Bronchial smooth muscle cell (primary cell): Measurements from ENCODE around the gene MRPL28. TPM values are rescaled to one million over a fixed set of nuclear protein-coding genes. Genes with fewer than 3 reads are reported as not detected.

Experiments used
- total RNA-seq: library from RNA; depleted of rRNA; stranded (reverse); fragments of >200 nt; gene quantifications from 2 replicates; pipeline ENCODE4 v1.2.1, GENCODE V29; 2014

MRPL28 gene
- 58.6 and 85.7 TPM in 2 replicates for total RNA-seq

DNA sequence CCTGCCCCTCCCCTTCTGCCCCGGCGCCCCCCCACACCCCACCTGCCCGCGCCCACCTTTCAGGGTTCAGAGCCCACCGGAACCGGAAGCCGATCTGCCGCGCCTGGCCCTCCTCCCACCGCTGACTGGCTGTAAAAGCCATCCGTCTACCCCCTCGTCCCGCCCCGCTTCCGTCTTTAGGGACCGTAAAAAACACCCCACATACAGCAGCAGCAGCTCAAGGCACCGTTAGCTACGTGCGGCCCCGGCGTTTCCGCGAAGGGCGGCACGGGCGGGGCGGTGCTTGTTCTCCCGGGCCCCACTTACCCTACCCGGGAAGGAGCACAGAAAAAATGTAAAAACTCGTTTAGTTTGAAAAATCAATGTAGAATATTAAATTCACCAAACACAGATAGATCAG, at the start of gene MRPL28:
MRPL28 (minus strand) TSS at position 96 of the 400 bp plus-strand sequence. CDS start 320 bp downstream, outside the sequence.

DNA sequence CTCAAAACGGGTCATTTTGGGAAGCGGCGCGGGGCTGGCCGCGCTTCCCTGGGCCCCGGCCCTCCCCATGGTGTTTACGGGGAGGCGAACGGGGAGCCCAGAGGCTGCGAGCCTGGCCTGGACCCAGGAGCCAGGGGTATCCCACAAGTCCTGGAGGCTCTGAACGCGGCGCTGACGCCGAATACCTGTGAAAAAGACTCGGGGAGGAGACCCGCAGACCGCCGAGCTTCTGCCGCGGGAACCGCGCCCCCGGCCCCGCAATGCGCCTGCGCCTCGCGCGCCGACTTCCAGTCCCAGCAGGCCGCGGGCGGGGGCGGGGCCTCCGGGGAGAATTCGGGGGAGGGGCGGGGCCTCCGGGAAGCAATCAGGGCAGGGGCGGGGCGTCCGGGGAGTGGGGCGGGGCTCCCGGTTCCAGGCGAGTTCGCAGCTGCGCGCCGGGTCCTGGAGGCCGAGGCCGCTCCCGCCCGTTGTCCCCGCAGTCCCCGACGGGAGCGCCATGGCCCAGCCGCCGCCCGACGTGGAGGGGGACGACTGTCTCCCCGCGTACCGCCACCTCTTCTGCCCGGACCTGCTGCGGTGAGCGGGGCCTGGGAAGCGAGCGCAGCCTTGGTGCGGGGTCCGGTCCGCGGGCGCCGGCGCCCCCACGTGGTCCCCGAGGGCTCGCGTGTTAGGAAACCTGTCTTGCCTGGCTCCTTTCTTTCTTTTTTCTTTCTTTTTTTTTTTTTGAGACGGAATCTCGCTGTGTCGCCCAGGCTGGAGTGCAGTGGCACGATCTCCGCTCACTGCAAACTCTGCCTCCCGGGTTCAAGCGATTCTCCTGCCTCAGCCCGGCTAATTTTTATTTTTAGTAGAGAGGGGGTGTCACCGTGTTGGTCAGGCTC, 31.4 kb upstream of the MRPL28 start, which contains the start of gene DECR2:
DECR2 (plus strand) TSS at position 418 of the 881 bp plus-strand sequence; CDS start at position 497, 79 bp downstream.

DNA sequence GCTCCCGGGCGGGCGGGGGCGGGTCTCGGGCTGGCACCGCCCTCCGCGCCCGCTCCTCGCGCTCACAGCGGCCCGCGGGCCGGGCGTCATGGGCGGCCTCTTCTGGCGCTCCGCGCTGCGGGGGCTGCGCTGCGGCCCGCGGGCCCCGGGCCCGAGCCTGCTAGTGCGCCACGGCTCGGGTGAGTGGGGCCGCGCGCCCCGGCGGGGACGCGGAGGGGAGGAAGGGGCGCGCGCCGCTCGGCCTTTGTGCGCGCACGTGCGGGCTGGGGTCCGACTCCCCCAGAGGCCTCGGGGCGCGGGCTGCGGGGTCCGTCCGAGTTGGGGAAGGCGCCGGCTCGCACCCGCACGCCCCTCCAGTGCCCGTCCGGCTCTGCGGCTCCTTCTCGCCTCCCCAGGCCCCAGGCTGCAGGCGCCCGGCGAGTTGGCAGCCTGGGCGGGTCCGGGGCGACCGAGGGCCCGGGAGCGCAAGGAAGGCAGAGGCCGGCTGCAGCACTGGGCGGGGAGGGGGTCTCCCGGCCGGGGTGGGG, 26.9 kb upstream of the MRPL28 start, which contains the start of gene NME4:
NME4 (plus strand) TSS at position 65 of the 527 bp plus-strand sequence; CDS start at position 89, 24 bp downstream.

DNA sequence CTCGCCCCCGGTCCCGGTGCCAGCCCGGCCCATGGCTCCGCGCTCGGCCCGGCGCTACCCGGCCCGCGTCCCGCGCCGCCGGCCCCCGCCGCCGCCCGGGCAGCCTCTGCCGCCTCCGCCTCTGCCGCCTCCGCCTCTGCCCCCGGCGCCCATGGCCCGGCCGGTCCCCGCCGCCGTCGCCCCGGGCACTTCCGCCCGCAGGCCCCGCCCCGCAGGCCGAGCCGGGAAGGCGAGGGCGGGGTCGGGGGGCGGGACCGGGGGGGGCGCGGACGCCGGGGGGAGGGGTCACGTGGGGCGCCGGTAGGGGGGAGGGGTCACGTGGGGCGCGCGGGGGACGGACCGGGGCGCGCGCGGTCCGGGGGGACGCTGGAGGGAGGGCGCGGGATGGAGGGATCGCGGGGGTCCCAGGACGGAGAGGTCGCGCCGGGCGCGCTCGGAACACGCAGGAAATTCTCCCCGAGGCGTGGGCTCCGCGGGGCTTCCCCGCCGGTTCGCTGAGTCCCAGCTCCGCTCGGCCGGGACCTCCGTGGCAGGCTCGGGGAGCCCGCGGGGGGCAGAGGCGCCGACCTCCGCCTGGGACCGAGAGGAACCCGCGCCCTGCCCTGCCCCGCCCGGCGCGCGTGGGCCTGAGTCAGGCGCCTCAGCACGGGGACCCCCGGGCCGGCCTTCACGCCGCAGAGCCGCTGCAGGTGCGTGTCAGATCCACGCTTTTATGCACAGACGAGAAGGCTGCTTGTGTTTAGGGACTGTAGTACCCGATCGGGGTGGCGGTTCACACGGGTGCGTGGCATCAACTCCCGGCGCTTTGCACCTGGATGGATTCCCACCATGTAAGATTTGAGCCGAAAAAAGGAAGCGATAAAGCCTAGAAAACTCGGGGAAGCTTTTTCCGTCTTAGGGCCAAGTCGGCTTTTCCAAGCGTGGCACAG, 11.7 kb upstream of the MRPL28 start, which contains the start of gene PGAP6:
PGAP6 (minus strand) TSS at position 190 of the 929 bp plus-strand sequence; CDS start at position 33, 157 bp downstream.

DNA sequence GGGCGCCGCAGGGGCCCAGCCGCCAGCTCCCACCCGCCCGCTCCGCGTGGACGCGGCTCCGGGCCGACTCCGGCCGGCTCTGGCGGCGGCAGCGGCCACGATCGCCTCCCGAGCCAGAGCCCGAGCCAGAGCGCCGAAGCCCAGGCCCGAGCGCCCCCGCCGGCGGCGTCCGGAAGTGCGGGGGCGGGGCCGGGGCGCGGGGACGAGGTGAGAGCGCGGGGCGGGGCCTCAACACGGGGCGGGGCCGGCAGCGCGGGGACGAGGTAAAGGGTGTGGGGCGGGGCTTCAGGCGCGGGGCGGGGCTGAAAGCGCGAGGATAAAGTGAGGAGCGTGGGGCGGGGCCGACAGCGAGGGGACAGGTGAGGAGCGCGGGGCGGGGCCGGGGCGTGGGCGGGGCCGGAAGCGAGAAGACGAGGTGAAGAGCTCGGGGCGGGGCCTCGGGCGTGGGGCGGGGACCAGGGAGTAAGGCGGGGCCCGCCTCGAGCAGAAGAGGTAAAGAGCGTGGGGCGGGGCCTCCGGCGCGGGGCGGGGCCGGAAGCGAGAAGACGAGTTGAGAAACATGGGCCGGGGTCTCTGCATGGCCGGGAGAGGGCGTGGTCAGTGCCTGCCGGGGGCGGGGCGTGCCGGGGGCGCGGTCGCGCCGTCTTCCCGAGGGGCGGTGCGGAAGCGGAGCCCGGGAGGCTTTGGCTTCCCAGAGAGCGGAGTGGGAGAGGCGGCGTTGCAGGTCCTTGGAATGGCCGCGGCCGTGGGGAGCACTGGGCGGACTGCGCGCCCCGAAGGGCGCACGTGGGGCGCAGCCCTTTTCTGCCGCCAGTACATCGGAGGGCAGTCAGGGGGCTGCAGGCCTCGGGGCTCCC, 17.6 kb downstream of the MRPL28 start, which contains the start of gene AXIN1:
AXIN1 (minus strand) TSS at position 177 of the 857 bp plus-strand sequence. CDS start 5,698 bp downstream, outside the sequence.

Other genes starting within 250 kb of the MRPL28 start
- 6.5 and 11.0 TPM in 2 replicates for gene NPRL3, start 231.9 kb downstream of the MRPL28 start, total RNA-seq
- gene HBZ, start 217.9 kb downstream of the MRPL28 start, total RNA-seq = not detected in 2 replicates
- gene HBM, start 204.6 kb downstream of the MRPL28 start, total RNA-seq = not detected in 2 replicates
- gene HBA2, start 197.7 kb downstream of the MRPL28 start, total RNA-seq = not detected in 2 replicates
- gene HBA1, start 193.9 kb downstream of the MRPL28 start, total RNA-seq = not detected in 2 replicates
- gene HBQ1, start 190.1 kb downstream of the MRPL28 start, total RNA-seq = not detected in 2 replicates
- gene LUC7L, start 141.1 kb downstream of the MRPL28 start, total RNA-seq = 23.3 and 28.8 TPM in 2 replicates
- 31.5 and 39.1 TPM in 2 replicates for gene FAM234A, start 135.7 kb downstream of the MRPL28 start, total RNA-seq
- gene RGS11, start 94.6 kb downstream of the MRPL28 start, total RNA-seq = 1.4 and 7.2 TPM in 2 replicates
- gene ARHGDIG, start 89.9 kb downstream of the MRPL28 start, total RNA-seq = 0.77 and 0.79 TPM in 2 replicates
- gene PDIA2, start 87.4 kb downstream of the MRPL28 start, total RNA-seq = under 0.01 and 0.17 TPM in 2 replicates
- 14.2 and 17.5 TPM in 2 replicates for gene AXIN1, start 17.8 kb downstream of the MRPL28 start, total RNA-seq
- gene PGAP6, start 11.4 kb upstream of the MRPL28 start, total RNA-seq = 73.8 and 99.2 TPM in 2 replicates
- 47.2 and 78.2 TPM in 2 replicates for gene NME4, start 26.7 kb upstream of the MRPL28 start, total RNA-seq
- 3.7 and 11.8 TPM in 2 replicates for gene DECR2, start 31.3 kb upstream of the MRPL28 start, total RNA-seq
- gene RAB11FIP3, start 55.1 kb upstream of the MRPL28 start, total RNA-seq = 17.5 and 18.0 TPM in 2 replicates
- 13.9 and 15.9 TPM in 2 replicates for gene CAPN15, start 157.2 kb upstream of the MRPL28 start, total RNA-seq
- not detected in 2 replicates for gene PRR35, start 189.9 kb upstream of the MRPL28 start, total RNA-seq
- gene NHLRC4, start 196.5 kb upstream of the MRPL28 start, total RNA-seq = 1.1 and 4.7 TPM in 2 replicates
- 16.7 and 23.0 TPM in 2 replicates for gene PIGQ, start 199.4 kb upstream of the MRPL28 start, total RNA-seq
- 6.5 and 8.2 TPM in 2 replicates for gene RAB40C, start 219.5 kb upstream of the MRPL28 start, total RNA-seq